ENCODE results near the gene ATP2A2. TPM values are rescaled to one million over a fixed set of nuclear protein-coding genes. Genes with fewer than 3 reads are reported as not detected.
"Not testable (repeated sequence)": the region's sequence is repeated elsewhere in the genome, so short reads cannot be mapped to it uniquely, and the experiment has no call there.

Gene ATP2A2
- total and polyA plus RNA-seq, 2 donors (not counting 1 experiment from before 2014, with no cell fraction given): 35.3 to 68.2 TPM

DNA sequence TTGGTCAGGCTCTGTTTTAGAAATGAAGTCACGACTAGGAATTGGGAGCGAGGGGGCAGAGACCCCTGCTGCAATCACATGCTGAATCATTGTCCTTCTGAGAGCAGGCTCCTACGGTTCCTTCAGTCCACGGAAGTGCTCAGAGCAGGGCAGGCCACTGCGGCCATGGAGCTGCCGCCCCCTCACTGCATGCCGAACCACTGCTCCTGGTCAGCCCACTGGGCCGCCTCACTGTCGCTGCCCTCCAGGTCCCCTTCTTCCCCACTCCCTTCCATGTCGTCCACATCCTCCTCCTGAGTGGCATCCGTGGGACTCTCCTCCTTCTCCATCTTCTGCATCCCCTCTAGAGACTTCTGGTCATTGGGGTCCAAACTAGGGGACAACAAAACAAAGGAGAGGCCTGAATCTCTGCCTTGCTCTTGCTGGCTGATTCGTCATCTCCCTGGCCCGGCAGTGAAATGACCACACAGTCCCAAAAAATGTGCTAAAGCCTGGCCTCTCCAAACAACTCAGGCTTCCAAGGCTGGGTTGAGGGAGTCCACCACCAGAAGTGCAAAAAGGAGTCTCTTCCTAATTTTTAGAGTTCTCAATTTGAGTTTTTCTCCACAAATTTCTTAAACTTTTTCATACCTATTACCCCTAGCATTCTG is 93.0 kb downstream of the ATP2A2 start:
- H3K27ac Mint-ChIP-seq: no peak overlapping the region
- Histone ChIP-seq H3K4me2 (replicated peaks; ENCODE audit: low read depth, low read length, poor library complexity, severe bottlenecking) (no peak overlapping the region), H3K27ac (ENCODE audit: low read length in 2 of 2) (no peak overlapping the region), H3K27me3 (replicated peaks in 1 of 4; ENCODE audit: control extremely low read depth in 1 of 4, control insufficient read depth in 3 of 4, insufficient read depth in 4 of 4, low read length in 3 of 4) (no peaks in the 10 kb centered on the region), H3K4me3 (ENCODE audit: control extremely low read depth in 1 of 5, extremely low read depth in 1 of 5, insufficient read depth in 1 of 5, low read depth in 2 of 5, low read length in 4 of 5) (no peak overlapping the region), H3K36me3 (replicated peaks in 1 of 2; ENCODE audit: control extremely low read depth in 1 of 2, control insufficient read depth in 1 of 2, extremely low read depth in 1 of 2, insufficient read depth in 2 of 2, low read length in 1 of 2) (peaks cover 7 to 58% of the 10 kb centered on the region in 2 experiments), H4K20me1 (ENCODE audit: control insufficient read depth, insufficient read depth, low read length, poor library complexity, severe bottlenecking) (no peaks in the 10 kb centered on the region), H3K4me1 (ENCODE audit: control insufficient read depth in 2 of 2, insufficient read depth in 2 of 2, low read length in 2 of 2) (peaks cover 13 to 18% of the 10 kb centered on the region in 2 donors), H2AFZ (ENCODE audit: insufficient read depth, low read depth, low read length, poor library complexity, severe bottlenecking) (no peak overlapping the region), H3K9ac (ENCODE audit: low read length) (no peak overlapping the region), H3K9me3 (ENCODE audit: control extremely low read depth in 1 of 3, control insufficient read depth in 2 of 3, insufficient read depth in 1 of 3, low read length in 2 of 3) (no peaks in the 10 kb centered on the region), H3K79me2 (ENCODE audit: control insufficient read depth, insufficient read depth, low read length) (no peaks in the 10 kb centered on the region)
- intact Hi-C loops (cut with micrococcal nuclease): no loop called here
- DNase-seq (no peak), ATAC-seq (ENCODE audit: low read depth) (no peak)
- no peaks in the 10 kb centered on the region for H3K9me3 Mint-ChIP-seq (ENCODE audit: insufficient read depth)
- ChIA-PET CTCF (interaction anchor here (1.7 kb wide), 1 partner anchor 20 kb away, joined by 10 read pairs; no protein-coding TSS in a partner anchor), POLR2A (no interaction called here)
- H3K4me3 Mint-ChIP-seq: no peak overlapping the region
- TF ChIP-seq EZH2 (IDR thresholded peaks at IDR 0.05; ENCODE audit: borderline replicate concordance, insufficient read depth, low read depth, low read length, poor library complexity, severe bottlenecking): no peak
- TF ChIP-seq, protein P1, sequence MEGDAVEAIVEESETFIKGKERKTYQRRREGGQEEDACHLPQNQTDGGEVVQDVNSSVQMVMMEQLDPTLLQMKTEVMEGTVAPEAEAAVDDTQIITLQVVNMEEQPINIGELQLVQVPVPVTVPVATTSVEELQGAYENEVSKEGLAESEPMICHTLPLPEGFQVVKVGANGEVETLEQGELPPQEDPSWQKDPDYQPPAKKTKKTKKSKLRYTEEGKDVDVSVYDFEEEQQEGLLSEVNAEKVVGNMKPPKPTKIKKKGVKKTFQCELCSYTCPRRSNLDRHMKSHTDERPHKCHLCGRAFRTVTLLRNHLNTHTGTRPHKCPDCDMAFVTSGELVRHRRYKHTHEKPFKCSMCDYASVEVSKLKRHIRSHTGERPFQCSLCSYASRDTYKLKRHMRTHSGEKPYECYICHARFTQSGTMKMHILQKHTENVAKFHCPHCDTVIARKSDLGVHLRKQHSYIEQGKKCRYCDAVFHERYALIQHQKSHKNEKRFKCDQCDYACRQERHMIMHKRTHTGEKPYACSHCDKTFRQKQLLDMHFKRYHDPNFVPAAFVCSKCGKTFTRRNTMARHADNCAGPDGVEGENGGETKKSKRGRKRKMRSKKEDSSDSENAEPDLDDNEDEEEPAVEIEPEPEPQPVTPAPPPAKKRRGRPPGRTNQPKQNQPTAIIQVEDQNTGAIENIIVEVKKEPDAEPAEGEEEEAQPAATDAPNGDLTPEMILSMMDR (IDR thresholded peaks at IDR 0.05): no peak
- 100% methylated on average over 13 of the region's 13 CpGs for WGBS (ENCODE audit: insufficient coverage)
- peaks cover 30% of the 10 kb centered on the region for H3K4me1 Mint-ChIP-seq
- H3K27me3 Mint-ChIP-seq: no peaks in the 10 kb centered on the region

DNA sequence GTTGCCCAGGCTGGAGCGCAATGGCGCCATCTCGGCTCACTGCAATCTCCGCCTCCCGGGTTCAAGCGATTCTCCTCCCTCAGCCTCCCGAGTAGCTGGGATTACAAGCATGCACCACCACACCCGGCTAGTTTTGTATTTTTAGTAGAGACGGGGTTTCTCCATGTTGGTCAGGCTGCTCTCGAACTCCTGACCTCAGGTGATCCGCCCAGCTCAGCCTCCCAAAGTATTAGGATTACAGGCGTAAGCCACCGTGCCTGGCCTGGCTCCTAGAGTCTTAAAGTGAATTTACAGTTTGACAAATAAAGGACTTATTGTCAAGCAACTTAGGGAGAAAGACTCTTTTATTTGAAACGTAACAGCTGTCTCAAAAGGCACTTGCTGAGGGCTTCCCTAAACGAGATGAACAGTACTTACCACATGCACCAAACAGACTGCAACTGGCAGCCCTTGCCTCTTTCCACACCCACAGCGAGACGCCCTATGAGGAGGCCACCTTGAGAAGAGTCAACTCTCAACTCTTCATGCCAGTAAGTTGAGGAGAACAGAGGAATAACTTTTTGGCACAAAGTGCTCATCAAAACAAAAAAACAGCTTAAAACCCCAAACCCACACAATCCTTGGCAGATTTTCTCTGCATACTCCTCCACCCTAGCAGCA is 97.2 kb downstream of the ATP2A2 start:
- H3K27me3 Mint-ChIP-seq; H3K4me3 Mint-ChIP-seq; H3K4me1 Mint-ChIP-seq; H3K9me3 ChIP-seq (ENCODE audit: control extremely low read depth in 1 of 3, control insufficient read depth in 2 of 3, insufficient read depth in 1 of 3, low read length in 2 of 3); H3K4me2 ChIP-seq (replicated peaks; ENCODE audit: low read depth, low read length, poor library complexity, severe bottlenecking); H3K79me2 ChIP-seq (ENCODE audit: control insufficient read depth, insufficient read depth, low read length); H3K27ac ChIP-seq (ENCODE audit: low read length in 2 of 2); DNase-seq; H3K4me1 ChIP-seq (ENCODE audit: control insufficient read depth in 2 of 2, insufficient read depth in 2 of 2, low read length in 2 of 2); intact Hi-C loops (cut with micrococcal nuclease); H4K20me1 ChIP-seq (ENCODE audit: control insufficient read depth, insufficient read depth, low read length, poor library complexity, severe bottlenecking); H3K27ac Mint-ChIP-seq; ATAC-seq (ENCODE audit: low read depth); H3K4me3 ChIP-seq (ENCODE audit: control extremely low read depth in 1 of 5, extremely low read depth in 1 of 5, insufficient read depth in 1 of 5, low read depth in 2 of 5, low read length in 4 of 5); H2AFZ ChIP-seq (ENCODE audit: insufficient read depth, low read depth, low read length, poor library complexity, severe bottlenecking); H3K27me3 ChIP-seq (replicated peaks in 1 of 4; ENCODE audit: control extremely low read depth in 1 of 4, control insufficient read depth in 3 of 4, insufficient read depth in 4 of 4, low read length in 3 of 4); H3K9me3 Mint-ChIP-seq (ENCODE audit: insufficient read depth); H3K9ac ChIP-seq (ENCODE audit: low read length): not testable (repeated sequence)
- peaks cover 17 to 73% of the 10 kb centered on the region in 2 experiments for H3K36me3 ChIP-seq (replicated peaks in 1 of 2; ENCODE audit: control extremely low read depth in 1 of 2, control insufficient read depth in 1 of 2, extremely low read depth in 1 of 2, insufficient read depth in 2 of 2, low read length in 1 of 2)
- WGBS (ENCODE audit: insufficient coverage): 97% methylated on average over 10 of the region's 17 CpGs
- CTCF ChIA-PET: interaction anchor here (0.5 to 0.7 kb wide), 2 partner anchors 59 to 484 kb away, joined by 4 to 5 read pairs; no protein-coding TSS in a partner anchor
- POLR2A ChIA-PET: interaction anchor here (0.7 kb wide), 1 partner anchor 20 kb away, joined by 5 read pairs; no protein-coding TSS in a partner anchor

Data from B cell (primary cell).